Nephron (organoid): ENCODE results near the gene IFI16.

Experiments
- H3K27ac Mint-ChIP-seq, 3 experiments: 2 replicates each; pipeline ENCODE4 v1.8.0; 2020; ENCODE audit warnings: mixed read lengths in 3 of 3, mild to moderate bottlenecking in 2 of 3, moderate library complexity in 1 of 3
- H3K27me3 Mint-ChIP-seq: 2 replicates; pipeline ENCODE4 v1.8.0; 2021; ENCODE audit warnings: low read depth, mild to moderate bottlenecking, moderate library complexity, mixed read lengths
- H3K36me3 Mint-ChIP-seq: 2 replicates; pipeline ENCODE4 v1.8.0; 2020; ENCODE audit warnings: low read depth, mixed read lengths
- H3K4me1 Mint-ChIP-seq: 2 replicates; pipeline ENCODE4 v1.8.0; 2020; ENCODE audit warnings: mixed read lengths
- H3K4me3 Mint-ChIP-seq, 3 experiments: 2 replicates each; pipeline ENCODE4 v1.8.0; 2020; ENCODE audit warnings: mild to moderate bottlenecking in 3 of 3, mixed read lengths in 3 of 3, moderate library complexity in 2 of 3
- H3K9me3 Mint-ChIP-seq: 2 replicates; pipeline ENCODE4 v1.8.0; 2020; ENCODE audit warnings: mixed read lengths
- TF ChIP-seq, protein P1 (sequence below), 3 experiments: fragments of 200-600 bp; sonication (generic); IDR thresholded peaks; one replicate each; pipeline ENCODE4 v1.5.0; 2021; ENCODE audit warnings: antibody characterized with exemption in 3 of 3; ENCODE audit not compliant: unreplicated experiment in 3 of 3

IFI16 gene

DNA sequence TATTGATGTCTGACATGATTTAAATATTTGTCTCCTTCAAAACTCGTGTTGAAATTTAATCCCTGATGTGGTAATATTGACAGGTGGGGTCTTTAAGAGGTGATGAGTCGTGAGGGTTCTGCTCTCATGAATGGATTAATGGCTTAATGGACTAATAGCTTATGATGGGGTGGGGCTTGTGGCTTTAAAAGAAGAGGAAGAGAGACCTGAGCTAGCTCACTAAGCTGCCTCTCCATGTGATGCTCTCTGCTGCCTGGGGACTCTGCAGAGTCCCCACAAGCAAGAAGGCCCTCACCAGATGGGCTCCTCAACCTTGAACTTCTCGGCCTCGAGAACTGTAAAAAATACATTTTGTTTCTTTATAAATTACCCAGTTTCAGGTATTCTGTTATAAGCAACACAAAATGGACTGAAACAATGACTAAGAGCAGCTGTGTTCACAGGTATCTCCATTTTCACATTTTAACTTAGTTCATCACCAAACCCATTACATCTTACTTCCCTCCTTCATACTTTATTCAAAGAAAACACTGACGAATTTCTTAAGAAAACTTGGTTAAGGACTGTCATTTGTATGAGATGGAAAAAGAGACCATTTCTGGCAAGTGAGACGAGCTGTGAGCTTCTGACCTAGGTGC lies 79.0 kb downstream of the IFI16 start:
- Mint-ChIP-seq H3K27ac (no peak overlapping the region), H3K36me3 (no peaks in the 10 kb centered on the region)
- TF ChIP-seq, protein P1, sequence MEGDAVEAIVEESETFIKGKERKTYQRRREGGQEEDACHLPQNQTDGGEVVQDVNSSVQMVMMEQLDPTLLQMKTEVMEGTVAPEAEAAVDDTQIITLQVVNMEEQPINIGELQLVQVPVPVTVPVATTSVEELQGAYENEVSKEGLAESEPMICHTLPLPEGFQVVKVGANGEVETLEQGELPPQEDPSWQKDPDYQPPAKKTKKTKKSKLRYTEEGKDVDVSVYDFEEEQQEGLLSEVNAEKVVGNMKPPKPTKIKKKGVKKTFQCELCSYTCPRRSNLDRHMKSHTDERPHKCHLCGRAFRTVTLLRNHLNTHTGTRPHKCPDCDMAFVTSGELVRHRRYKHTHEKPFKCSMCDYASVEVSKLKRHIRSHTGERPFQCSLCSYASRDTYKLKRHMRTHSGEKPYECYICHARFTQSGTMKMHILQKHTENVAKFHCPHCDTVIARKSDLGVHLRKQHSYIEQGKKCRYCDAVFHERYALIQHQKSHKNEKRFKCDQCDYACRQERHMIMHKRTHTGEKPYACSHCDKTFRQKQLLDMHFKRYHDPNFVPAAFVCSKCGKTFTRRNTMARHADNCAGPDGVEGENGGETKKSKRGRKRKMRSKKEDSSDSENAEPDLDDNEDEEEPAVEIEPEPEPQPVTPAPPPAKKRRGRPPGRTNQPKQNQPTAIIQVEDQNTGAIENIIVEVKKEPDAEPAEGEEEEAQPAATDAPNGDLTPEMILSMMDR (IDR thresholded peaks at IDR 0.05; ENCODE audit: unreplicated experiment in 3 of 3) = no peak

DNA sequence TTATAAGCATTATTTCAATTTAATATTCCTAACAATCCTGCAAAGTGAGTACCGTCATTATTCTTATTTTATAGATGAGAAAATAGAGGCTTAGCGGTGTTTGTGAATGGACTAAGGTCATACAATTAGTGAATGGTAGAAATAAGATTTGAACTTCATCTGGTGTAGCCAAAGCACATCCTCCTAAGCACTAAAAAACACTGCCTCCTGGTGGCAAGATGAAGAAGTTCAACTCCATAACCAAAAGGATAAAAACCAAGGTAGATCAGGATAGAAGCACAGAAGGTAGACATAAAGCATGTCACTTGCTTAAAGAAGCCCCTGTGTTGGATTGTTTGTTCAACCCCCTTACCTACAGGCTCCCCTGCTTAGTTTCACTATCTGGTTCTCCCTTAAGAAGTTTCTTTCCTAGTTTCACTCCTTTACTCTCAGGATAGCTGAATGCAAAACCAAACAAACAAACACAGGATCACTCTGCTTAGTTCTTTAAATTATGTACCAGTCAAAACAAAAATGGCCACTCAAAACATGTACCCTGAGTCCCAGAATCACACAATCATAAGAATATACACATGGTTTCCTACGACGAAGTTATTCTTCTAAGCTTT lies 79.6 kb downstream of the IFI16 start:
- TF ChIP-seq, protein P1 (IDR thresholded peaks at IDR 0.05; ENCODE audit: unreplicated experiment in 3 of 3) = peak in 2 of 3 experiments; percentile 29 to 53
- no peaks in the 10 kb centered on the region for H3K27me3 Mint-ChIP-seq
- H3K4me1 Mint-ChIP-seq = no peaks in the 10 kb centered on the region
- no peak overlapping the region for H3K27ac Mint-ChIP-seq
- no peak overlapping the region for H3K4me3 Mint-ChIP-seq
- no peaks in the 10 kb centered on the region for H3K36me3 Mint-ChIP-seq
- no peaks in the 10 kb centered on the region for H3K9me3 Mint-ChIP-seq

More for the DNA sequence above, 79.0 kb downstream of the IFI16 start:
- Mint-ChIP-seq H3K4me1 (no peaks in the 10 kb centered on the region), H3K27me3 (no peaks in the 10 kb centered on the region), H3K4me3 (no peak overlapping the region), H3K9me3 (no peaks in the 10 kb centered on the region)

DNA sequence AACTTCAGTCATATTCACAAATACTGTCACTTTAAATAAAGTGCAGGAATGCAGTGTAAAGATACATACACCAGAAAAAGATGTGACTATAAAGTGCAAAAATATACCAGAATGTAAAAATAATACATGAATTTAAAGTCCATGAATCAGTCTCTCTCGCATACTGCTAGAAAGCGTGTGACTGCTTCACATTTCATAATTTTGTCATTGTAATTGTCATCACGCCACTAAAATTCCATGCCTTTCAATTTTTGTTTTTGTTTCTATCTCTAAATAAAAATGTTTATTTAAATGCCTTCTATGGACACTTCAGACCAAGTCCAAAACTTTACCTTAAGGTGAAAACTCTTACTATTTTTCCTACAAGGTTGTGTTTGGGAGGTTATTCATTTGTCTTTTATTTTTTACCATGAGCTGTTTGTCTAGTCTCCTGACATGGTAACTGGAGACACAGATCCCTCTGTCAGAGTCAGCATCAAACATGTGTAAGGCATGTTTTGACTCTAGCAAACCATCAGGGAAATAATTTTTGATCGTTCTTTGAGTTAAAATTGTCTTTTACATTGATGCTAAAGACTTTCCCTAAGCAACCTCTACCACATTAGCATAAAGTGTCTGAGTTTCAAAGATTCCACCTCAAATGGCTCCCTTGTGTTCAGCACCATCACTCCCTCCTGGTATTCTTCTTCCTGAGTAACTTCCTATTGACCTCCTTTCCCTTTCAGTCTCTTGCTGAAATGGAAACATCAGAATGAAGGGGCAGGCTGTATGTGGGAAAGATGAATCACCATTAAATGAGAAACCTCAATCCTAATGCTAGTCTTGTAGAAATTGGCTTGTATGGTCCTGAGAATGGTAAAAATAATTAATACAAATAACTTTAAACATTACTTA lies 80.8 kb downstream of the IFI16 start:
- Mint-ChIP-seq H3K9me3 (no peaks in the 10 kb centered on the region), H3K27ac (no peak overlapping the region), H3K27me3 (no peaks in the 10 kb centered on the region), H3K4me3 (no peak overlapping the region), H3K36me3 (no peaks in the 10 kb centered on the region), H3K4me1 (no peaks in the 10 kb centered on the region)
- TF ChIP-seq, protein P1 (IDR thresholded peaks at IDR 0.05; ENCODE audit: unreplicated experiment in 3 of 3) = no peak

DNA sequence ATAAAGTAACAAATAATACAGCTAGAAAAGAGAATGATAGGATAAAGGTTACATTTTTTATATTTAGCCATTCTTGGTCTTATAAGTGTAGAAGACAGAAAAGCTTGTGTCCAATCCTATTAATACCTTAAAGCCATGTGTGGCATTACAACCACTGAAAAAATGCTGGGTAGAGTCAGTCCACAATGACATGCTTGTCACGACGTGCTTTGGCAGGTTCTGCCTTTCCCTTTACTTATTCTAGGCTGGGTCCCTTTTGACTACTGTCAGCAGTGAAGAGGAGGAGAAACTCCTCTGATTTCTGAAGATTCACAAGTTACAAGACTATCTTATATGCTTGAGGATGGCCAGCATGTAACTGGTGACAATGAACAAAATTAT lies 81.5 kb downstream of the IFI16 start:
- H3K27me3 Mint-ChIP-seq = no peaks in the 10 kb centered on the region

DNA sequence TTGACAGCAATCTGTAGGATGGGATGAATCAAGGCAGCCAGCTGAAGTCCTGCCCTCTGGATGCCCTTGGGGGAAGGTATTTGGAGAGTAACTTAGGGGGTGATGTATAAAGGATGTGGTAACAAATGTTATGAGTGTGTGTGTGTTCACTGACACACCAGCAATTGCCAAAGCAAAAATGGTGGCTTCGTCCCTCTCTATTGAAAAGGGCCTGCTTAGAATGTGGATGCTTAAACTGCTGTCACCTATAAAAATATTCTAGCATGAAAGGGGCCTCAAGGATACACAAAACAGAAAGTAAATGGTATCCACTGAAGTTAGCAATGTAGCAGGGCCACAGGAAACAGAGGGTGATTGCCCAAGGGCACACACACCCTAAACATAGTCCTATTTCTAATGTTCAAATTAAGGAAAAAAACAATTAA lies 81.9 kb downstream of the IFI16 start:
- no peaks in the 10 kb centered on the region for H3K9me3 Mint-ChIP-seq
- H3K4me3 Mint-ChIP-seq = no peak overlapping the region
- H3K36me3 Mint-ChIP-seq = no peaks in the 10 kb centered on the region
- H3K27me3 Mint-ChIP-seq = no peaks in the 10 kb centered on the region
- TF ChIP-seq, protein P1 (IDR thresholded peaks at IDR 0.05; ENCODE audit: unreplicated experiment in 3 of 3) = no peak
- H3K4me1 Mint-ChIP-seq = no peaks in the 10 kb centered on the region
- H3K27ac Mint-ChIP-seq = no peak overlapping the region

More for the DNA sequence above, 81.5 kb downstream of the IFI16 start:
- TF ChIP-seq, protein P1 (IDR thresholded peaks at IDR 0.05; ENCODE audit: unreplicated experiment in 3 of 3) = no peak
- Mint-ChIP-seq H3K36me3 (no peaks in the 10 kb centered on the region), H3K4me1 (no peaks in the 10 kb centered on the region), H3K9me3 (no peaks in the 10 kb centered on the region), H3K27ac (no peak overlapping the region), H3K4me3 (no peak overlapping the region)
